Glutamatergic neuron (in vitro differentiated cells): ENCODE data around the gene TMEM200B. TPM values are rescaled to one million over a fixed set of nuclear protein-coding genes. Genes with fewer than 3 reads are reported as not detected.
"Not testable (repeated sequence)": the region's sequence is repeated elsewhere in the genome, so short reads cannot be mapped to it uniquely, and the experiment has no call there.

Experiments
- DNase-seq: peaks from one replicate; pipeline ENCODE4 v3.0.0; 2022
- H3K27ac Mint-ChIP-seq: one replicate; pipeline ENCODE4 v1.8.0; 2020; ENCODE audit warnings: mild to moderate bottlenecking, mixed read lengths, inconsistent platforms; ENCODE audit not compliant: unreplicated experiment
- H3K27me3 Mint-ChIP-seq: one replicate; pipeline ENCODE4 v1.8.0; 2020; ENCODE audit warnings: mild to moderate bottlenecking, moderate library complexity, mixed read lengths, inconsistent platforms; ENCODE audit not compliant: unreplicated experiment
- H3K36me3 Mint-ChIP-seq: one replicate; pipeline ENCODE4 v1.8.0; 2020; ENCODE audit warnings: mild to moderate bottlenecking, mixed read lengths, inconsistent platforms; ENCODE audit not compliant: unreplicated experiment
- H3K4me1 Mint-ChIP-seq: one replicate; pipeline ENCODE4 v1.8.0; 2020; ENCODE audit warnings: mild to moderate bottlenecking, low read depth, mixed read lengths, inconsistent platforms; ENCODE audit not compliant: unreplicated experiment
- H3K4me3 Mint-ChIP-seq: one replicate; pipeline ENCODE4 v1.8.0; 2020; ENCODE audit warnings: mild to moderate bottlenecking, mixed read lengths, inconsistent platforms; ENCODE audit not compliant: unreplicated experiment
- H3K9me3 Mint-ChIP-seq: one replicate; pipeline ENCODE4 v1.8.0; 2020; ENCODE audit warnings: mild to moderate bottlenecking, moderate library complexity, mixed read lengths, inconsistent platforms; ENCODE audit not compliant: unreplicated experiment
- total RNA-seq: library from RNA; stranded (reverse); fragmentation: NEBNext Ultra II Directional; extraction: Animal tissue kit (Norgen Biotek cat#: 25700); gene quantifications from one replicate; pipeline ENCODE4 v1.2.1, GENCODE V29; 2021; ENCODE audit not compliant: unreplicated experiment
- TF ChIP-seq, protein P1 (sequence below): fragments of 200-600 bp; sonication (generic); IDR thresholded peaks from one replicate; pipeline ENCODE4 v1.5.0; 2021; ENCODE audit not compliant: partially characterized antibody, unreplicated experiment

Gene TMEM200B
- total RNA-seq, 1 donor from 2014 or later: 5.8 TPM

DNA sequence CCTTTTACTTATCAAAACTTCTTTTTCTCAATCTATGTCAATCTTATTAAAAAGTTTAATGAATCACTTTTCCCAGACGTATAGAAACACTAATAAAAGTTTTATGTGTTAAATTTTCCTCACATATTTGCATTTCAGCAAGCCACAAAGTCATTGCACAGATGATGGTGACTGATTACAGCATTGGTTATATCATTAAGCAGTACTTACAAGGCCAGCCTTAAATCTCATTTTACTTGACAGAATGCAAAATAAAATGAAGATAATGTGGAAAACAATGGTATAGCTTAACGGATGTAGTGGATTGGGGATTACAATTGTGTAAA, 39.5 kb downstream of the TMEM200B start:
- no peak for DNase-seq
- no peak overlapping the region for H3K27ac Mint-ChIP-seq
- peaks cover 2% of the 10 kb centered on the region for H3K4me1 Mint-ChIP-seq
- H3K9me3 Mint-ChIP-seq: peaks cover 3% of the 10 kb centered on the region
- no peak overlapping the region for H3K4me3 Mint-ChIP-seq
- no peaks in the 10 kb centered on the region for H3K36me3 Mint-ChIP-seq
- H3K27me3 Mint-ChIP-seq: peaks cover 1% of the 10 kb centered on the region
- TF ChIP-seq, protein P1, sequence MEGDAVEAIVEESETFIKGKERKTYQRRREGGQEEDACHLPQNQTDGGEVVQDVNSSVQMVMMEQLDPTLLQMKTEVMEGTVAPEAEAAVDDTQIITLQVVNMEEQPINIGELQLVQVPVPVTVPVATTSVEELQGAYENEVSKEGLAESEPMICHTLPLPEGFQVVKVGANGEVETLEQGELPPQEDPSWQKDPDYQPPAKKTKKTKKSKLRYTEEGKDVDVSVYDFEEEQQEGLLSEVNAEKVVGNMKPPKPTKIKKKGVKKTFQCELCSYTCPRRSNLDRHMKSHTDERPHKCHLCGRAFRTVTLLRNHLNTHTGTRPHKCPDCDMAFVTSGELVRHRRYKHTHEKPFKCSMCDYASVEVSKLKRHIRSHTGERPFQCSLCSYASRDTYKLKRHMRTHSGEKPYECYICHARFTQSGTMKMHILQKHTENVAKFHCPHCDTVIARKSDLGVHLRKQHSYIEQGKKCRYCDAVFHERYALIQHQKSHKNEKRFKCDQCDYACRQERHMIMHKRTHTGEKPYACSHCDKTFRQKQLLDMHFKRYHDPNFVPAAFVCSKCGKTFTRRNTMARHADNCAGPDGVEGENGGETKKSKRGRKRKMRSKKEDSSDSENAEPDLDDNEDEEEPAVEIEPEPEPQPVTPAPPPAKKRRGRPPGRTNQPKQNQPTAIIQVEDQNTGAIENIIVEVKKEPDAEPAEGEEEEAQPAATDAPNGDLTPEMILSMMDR: no peak

DNA sequence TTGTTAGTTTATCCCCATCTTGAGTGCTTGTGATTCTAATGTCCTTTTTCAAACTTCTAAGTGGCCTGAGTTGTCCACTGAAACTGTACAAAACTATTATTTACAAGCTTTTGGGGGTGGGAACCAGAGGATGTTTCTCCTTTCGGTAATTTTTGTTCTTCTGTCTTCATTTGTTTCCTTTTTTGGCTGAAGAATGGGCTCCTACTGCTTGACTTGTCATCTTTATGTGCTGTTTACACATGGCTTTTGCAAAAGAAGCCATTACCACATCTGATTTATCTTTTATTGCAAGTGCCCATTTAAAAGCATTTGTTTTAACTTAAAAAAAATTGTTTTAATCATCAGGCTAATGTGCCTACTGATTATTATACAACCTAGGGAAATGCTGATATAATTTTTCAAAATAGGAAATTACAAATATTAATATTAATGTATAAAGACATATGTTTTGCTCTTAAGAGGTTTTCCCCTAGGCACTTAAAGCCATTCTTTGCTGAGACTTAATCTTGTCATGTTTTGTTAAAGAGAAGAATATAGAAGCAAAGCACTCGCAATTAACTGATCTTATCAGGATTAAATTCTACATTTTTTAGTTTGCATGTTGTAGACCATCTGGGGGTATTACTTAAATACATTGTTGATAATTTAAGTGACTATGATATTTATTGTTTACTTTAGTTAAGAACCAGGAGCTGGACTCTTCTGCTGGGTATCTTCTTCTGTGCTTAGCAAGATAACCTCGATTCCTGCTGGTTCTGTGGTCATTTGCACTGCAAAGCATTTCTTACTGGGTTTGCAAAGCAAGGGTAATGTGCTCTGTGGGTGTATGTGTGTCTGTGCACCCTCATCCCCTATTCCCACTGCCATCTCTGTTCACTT, 40.1 kb downstream of the TMEM200B start:
- Mint-ChIP-seq H3K4me1 (peaks cover 2% of the 10 kb centered on the region), H3K9me3 (peaks cover 3% of the 10 kb centered on the region), H3K27ac (no peak overlapping the region), H3K4me3 (no peak overlapping the region), H3K36me3 (no peaks in the 10 kb centered on the region), H3K27me3 (peaks cover 1% of the 10 kb centered on the region)
- TF ChIP-seq, protein P1: no peak
- DNase-seq: no peak

DNA sequence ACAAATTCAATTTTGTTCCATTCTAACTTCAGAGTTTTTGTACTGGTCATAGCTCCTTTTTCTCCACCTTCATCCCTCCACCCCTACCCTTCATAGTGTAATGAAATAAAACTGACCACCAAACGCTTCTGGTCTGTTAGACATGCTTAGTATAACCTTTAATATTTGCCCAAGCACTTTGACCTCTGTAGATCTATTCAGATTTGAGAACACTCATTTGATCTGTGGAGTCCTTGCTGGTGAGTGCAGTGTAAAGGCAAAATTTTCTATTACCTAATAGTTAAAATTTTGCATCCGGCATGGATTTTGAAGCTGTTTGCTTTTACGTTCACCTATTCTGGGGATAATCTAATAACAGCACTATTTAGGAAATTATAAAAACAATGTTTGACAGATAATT, 41.2 kb downstream of the TMEM200B start:
- no peak overlapping the region for H3K4me3 Mint-ChIP-seq
- TF ChIP-seq, protein P1: no peak
- peaks cover 2% of the 10 kb centered on the region for H3K4me1 Mint-ChIP-seq
- no peak overlapping the region for H3K27ac Mint-ChIP-seq
- H3K36me3 Mint-ChIP-seq: no peaks in the 10 kb centered on the region
- H3K9me3 Mint-ChIP-seq: peaks cover 3% of the 10 kb centered on the region
- H3K27me3 Mint-ChIP-seq: peaks cover 2% of the 10 kb centered on the region
- no peak for DNase-seq

- Mint-ChIP-seq H3K36me3 (no peaks in the 10 kb centered on the region), H3K9me3 (peaks cover 3% of the 10 kb centered on the region), H3K27me3 (peaks cover 2% of the 10 kb centered on the region), H3K4me3 (no peak overlapping the region), H3K27ac (no peak overlapping the region), H3K4me1 (peaks cover 2% of the 10 kb centered on the region)
- TF ChIP-seq, protein P1: no peak
- no peak for DNase-seq
Measured at GRCh38 chr1:29081201-29081600, 42.5 kb downstream of the TMEM200B start.

DNA sequence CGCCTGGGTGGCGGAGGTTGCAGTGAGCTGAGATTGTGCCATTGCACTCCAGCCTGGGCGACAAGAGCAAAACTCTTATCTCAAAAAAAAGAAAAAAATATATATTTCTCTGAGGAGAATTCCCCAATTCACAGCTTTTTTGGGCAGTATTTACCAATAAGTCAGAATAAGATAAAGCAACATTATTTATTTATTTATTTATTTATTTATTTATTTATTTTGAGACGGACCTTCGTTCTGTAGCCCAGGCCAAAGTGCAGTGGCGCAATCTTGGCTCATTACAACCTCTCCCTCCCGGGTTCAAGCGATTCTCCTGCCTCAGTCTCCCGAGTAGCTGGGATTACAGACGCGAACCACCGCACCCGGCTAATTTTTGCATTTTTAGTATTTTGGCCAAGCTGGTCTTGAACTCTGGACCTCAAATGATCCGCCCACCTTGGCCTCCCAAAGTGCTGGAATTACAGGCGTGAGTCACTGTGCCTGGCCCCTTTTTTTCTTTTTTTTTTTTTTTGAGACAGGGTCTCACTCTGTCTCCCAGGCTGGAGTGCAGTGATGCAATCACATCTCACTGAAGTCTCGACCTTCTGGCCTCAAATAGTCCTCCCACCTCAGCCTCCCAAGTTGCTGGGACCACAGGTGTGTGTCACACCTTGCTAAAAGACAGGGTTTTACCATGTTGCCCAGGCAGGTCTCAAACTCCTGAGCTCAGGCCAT, 43.6 kb downstream of the TMEM200B start:
- not testable (repeated sequence) for DNase-seq, H3K27ac Mint-ChIP-seq, H3K4me1 Mint-ChIP-seq, H3K27me3 Mint-ChIP-seq, H3K9me3 Mint-ChIP-seq, H3K4me3 Mint-ChIP-seq, H3K36me3 Mint-ChIP-seq
